ENCODE measurements around the gene SENP1.

The SENP1 gene

DNA sequence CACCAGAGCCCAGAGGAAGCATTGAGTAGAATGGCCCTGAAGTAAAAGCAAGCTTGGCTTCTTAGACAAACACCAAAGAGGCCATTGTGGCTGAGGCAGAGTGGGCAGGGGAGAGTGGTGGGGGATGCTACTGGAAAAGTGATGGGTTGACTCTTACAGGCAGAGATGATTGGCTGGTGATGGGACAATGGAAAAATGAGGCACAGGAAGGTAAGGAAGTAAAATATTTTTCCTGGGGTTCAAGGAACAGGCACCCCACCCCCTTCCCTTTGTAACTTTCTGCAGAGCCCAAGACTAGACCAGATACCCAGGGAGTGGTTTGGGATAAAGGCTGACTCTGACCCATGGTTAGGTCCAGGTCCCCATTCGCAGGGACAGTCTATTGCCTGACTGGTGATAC, 66.7 kb downstream of the SENP1 start:
- FAIRE-seq (no peak), DNase-seq (ENCODE audit: insufficient read length, low spot score) (no peak)

- no peak for DNase-seq (ENCODE audit: insufficient read length, low spot score)
- FAIRE-seq: no peak
Observed at GRCh38 chr12:48038085-48038484, 67.8 kb downstream of the SENP1 start.

DNA sequence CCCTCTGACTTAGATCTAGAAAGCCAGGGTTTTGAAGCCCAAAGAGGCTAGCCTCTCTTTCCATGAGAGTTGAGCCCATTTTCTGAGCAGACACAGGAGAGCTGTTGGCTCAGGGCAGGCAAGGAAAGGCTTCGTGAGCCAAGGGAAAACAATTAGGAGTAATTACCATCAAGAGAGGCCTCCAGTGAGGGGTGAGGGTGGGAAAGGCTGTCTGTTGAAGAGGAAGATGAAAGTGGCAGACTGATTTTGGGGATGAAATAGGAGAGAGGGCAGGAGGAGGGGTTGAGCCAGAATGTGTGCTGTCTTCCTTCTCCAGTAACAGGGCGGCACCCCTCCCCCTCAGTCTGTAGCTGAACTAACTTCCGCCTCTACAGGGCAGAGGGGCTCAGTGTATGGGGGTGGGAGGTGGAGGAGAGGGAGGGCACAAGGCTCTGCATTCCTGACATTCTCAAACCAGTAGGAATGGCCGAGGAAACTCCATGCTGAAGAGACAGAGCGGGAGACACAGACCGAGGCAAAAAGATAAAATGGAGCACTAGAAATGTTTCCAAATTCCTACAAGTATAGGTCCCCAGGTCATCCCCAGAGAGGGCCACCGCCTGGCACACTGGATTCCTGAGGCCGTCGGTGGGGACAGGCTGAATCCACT, 68.5 kb downstream of the SENP1 start:
- DNase-seq (ENCODE audit: insufficient read length, low spot score): no peak
- FAIRE-seq: no peak

GRCh38 chr12:48036818-48037217, 69.1 kb downstream of the SENP1 start:
- DNase-seq (ENCODE audit: insufficient read length, low spot score) (no peak), FAIRE-seq (no peak)

DNA sequence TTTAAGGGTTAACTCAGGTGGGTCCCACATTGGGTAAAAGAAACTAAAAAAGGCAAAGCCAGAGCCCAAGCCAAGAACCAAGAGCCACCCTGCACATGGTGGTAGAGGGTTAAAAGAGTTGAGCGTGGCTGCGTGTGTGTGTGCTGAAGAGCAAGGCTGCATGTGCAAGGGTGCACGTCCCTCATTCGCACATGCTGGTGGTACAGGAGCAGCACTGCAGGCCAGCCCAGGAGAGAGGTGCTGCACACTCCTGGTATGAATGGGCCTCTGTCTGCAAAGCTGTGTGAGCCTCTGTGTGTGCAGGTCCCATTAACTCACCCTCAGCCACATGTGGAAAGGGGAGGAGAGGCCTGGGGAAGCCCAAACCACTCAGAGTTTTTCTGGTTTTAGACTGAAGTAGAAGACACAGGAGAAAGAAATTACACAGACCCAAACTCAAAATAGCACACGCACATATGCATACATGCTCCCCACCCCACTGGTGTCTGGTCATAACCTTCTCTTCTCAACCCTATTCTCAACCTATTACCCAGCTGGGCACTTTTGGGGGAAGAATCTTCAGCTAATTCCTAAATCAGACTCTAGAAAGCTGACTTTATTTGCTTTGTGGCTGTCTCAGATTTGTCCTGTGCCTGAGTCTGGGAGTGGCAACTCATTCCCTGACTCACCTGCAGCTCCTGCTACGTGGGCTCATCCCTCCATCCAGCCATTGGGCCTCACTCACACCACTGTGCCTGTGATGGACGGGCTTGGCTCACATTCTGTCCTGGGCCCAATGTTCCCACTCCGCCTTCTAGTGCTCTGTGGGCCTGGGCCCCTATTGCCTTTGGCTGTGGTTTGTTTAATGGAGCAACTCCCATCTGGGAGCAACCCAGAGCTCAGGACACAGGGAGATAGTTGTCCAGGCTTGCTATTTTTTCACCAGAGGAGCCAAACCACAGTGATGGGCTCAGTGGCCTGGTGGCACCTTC, 70.8 kb downstream of the SENP1 start:
- no peak for FAIRE-seq
- no peak for DNase-seq (ENCODE audit: insufficient read length, low spot score)

DNA sequence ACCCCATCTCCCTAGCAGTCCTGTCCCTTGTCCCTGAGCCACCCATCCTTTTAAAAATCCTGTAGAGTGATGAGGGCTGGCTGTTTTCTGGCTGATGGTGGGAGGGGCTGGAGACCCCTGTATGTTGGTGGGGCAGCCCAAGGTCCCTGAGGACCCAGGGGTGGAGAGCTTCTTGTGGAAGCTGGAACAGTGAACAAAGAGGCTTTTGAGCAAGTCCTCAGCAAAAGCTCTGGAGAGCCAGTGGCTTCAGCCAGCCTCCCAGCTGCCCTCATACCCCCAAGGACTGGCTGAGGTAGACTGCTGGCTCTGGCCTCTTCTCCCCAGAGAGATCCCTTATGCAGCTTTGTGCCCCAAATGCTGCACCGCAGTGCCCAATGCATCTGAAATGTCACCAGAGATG, 72.4 kb downstream of the SENP1 start:
- DNase-seq (ENCODE audit: insufficient read length, low spot score): no peak
- no peak for FAIRE-seq

- no peak for DNase-seq (ENCODE audit: insufficient read length, low spot score)
- no peak for FAIRE-seq
Observed at GRCh38 chr12:48032597-48032996, 73.3 kb downstream of the SENP1 start.

DNA sequence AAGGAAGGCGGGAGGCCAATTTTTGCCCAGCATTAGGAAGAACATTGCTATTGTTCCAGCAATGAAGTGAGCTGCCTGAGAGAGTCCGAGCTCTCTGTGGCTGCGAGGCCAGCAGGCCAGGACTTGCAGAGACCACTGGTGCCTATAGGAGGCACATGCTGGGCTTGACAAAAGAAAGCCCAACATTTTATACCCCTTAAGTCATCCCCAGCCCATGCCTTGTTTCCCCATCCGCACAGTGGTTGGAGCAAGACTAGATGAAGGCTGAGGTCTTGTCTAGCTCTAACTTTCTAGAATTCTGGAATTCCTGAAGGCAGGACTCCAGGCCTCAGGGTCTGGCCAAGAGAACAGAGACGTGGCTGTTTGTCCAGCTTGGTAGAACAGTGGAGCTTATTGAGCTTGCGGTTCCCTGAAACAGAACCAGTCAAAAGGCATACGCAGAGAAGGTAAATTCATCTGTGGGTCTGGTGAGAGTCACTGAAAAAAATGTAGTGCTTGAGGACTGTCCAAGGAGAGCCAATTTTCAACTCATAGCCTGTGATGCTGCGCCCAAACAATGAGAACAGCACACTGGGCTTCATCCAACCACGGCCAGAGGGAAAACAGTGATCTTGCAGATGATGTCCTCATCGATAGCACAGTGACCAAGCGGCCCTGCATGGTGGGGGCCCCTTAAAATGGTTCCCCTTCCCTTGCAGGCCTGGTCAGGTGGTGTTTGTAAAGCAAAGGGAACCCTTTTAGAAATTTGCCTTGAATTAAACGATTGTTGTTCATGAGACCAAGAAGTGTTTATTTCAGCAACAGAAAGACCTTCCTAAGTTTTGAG, 74.5 kb downstream of the SENP1 start:
- DNase-seq (ENCODE audit: insufficient read length, low spot score) (no peak), FAIRE-seq (no peak)

GRCh38 chr12:48030173-48030650, 75.7 kb downstream of the SENP1 start:
- DNase-seq (ENCODE audit: insufficient read length, low spot score) (no peak), FAIRE-seq (no peak)

DNA sequence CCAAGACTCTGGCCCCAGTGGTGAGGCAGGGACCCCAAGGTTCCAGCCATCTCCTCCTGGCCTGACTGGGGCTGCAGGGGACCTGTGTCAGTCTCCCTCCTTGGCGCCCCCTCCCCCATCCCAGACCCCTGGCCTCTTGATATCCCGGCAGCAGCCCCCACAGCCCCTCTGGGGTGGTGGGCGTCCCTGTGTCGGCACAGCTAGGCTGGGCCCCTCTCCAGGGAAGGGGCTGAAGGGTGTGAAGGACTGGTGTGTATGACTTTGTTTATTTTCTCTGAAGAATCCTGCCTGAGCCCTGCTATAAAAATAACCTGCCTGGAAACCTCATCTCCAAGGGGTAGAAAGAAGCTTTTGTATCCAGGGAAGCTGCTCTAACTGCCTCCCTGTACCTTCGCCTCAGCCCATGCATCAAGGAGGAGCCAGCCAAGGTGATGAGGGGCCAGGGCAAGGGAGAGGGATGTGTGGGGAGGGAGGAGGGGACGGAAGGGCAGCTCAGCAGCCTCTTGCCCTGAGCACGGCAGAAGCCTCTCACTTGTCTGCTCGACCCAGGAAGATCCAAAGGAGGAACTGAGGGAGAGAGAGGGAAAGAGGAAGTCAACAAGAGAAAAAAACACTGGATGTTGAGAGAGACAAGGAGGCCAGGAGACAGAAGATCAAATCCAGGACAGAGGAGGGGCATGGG, 76.2 kb downstream of the SENP1 start:
- no peak for FAIRE-seq
- no peak for DNase-seq (ENCODE audit: insufficient read length, low spot score)

DNA sequence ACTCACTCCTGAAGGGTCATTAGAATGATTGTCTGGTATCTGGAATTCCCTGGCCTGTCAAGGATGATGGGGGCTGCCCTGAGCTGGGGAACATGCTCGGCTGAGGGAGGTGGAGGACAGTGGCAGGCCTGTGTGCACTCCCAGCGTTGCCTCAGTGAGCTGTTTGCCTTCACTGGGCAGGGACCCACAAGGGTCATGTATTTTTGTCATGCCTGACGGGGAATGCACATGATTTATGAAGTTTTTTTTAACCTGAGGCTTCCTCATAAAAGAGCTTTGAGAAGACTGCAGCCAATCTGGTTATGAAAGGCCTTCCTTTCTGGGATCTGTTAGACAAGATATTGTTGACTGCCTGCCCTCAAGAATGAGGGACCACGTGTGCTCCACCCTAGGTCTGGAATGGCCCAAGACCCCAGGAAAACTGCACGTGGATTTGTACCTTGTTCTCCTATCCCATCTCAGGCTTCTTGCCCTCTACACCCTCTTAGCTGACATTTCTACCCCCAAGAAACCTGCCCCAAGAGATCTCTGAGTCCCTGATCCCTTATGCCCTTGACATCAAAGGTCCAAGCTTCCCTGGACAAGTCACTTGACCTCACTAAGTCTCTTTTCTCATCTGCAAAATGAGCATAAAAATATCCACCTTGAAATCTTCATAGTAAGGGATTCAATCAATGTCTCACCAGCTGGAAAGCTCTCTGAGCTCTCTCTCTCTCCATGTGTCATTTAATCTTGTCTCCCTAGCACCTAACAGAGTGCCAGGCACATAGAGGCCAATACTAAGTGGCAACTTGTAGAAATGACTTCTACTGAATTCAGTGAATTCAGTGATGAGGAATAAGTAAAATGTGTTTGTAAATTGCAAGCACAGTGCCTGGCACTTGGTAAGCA, 77.1 kb downstream of the SENP1 start:
- FAIRE-seq: no peak

DNA sequence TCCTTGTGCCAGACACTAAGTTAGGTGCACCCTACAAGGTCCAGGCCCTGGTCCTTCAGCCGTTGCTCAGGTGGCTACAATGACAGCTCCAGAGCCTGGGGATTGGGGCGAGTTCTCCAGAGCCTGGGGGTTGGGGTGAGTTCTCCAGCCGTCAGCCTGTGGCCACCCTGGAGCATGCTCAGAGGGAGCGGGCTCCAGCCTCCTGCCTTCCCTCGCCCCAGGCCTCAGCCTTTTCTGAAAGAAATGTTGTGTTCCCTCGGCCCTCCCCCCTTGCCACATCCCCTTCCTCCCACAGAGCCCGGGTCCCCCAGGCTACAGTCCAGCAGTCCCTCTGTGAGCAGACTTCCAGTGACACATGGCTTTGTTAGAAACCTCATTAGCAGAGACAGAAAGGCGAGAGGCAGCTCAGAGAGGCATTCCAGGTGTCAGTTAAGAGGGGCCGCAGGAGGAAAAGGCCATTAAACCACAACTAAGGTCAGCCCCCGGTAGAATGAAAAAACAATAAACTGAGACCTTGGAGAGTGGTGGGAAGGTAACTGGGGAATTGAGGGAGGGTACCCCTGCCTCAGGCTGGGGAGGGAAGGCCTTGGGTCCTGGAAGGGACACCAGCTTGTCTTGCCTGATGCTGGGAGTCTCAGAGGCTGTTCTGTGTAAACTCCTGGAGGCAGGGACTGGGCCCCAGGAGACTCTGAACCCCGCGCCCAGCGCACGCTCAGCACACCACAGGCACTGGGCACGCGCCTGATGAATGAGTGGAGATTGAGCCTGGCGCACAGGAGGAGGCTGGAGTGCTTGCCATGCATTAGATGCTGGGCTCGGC, 78.5 kb downstream of the SENP1 start:
- no peak for FAIRE-seq
- DNase-seq (ENCODE audit: insufficient read length, low spot score): no peak

More for the DNA sequence above, 77.1 kb downstream of the SENP1 start:
- no peak for DNase-seq (ENCODE audit: insufficient read length, low spot score)

GRCh38 chr12:48026060-48026827, 79.6 kb downstream of the SENP1 start:
- no peak for DNase-seq (ENCODE audit: insufficient read length, low spot score)
- no peak for FAIRE-seq

GRCh38 chr12:48025281-48025680, 80.6 kb downstream of the SENP1 start:
- no peak for FAIRE-seq

DNA sequence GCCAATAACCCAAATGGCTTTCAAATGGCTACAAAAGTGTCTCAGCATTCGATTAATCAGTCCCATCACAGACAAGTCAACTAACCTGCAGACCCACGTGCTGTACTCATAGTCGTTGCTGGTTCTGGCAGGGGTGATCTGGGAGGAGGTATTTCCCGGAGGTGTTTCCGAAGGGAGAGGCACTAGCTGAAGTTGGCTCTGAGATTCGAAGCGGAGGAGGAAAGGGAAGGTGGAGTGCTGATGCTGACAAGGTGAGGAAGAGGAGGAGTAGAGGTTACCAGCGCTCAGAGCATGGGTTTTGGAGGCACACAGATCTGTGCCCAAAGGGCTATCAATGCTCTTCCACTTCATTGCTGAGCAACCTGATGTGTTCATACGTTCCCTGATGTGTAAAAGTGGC, 81.1 kb downstream of the SENP1 start:
- FAIRE-seq: no peak
- DNase-seq (ENCODE audit: insufficient read length, low spot score): no peak

More at GRCh38 chr12:48025281-48025680, 80.6 kb downstream of the SENP1 start:
- no peak for DNase-seq (ENCODE audit: insufficient read length, low spot score)

DNA sequence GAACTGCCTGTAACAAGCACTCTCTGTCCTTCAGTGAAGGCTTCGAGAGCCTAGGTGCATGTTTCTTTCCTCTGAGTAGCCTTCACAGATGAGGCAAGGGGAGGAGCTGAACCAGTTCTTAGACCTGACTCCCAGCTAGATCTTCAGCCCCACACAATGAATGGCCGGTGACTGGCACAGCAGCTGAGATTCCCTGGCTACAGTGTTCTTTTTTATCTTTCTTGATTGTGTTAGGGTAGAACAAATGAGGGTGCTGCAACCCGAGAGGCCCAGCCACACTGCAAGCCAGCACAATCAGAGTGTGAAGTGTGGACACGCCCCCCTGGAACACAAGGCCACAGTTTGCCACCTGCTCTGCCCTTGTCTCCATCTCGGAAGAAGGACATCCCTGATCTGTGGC, 82.5 kb downstream of the SENP1 start:
- DNase-seq (ENCODE audit: insufficient read length, low spot score): no peak
- FAIRE-seq: no peak

GRCh38 chr12:48022676-48023385, 83.0 kb downstream of the SENP1 start:
- FAIRE-seq (no peak), DNase-seq (ENCODE audit: insufficient read length, low spot score) (no peak)
